ENCODE data around the gene RUNX1.
A peak's percentile ranks its signal among the peaks of the same experiment; 100 is the strongest.

RUNX1 gene

DNA sequence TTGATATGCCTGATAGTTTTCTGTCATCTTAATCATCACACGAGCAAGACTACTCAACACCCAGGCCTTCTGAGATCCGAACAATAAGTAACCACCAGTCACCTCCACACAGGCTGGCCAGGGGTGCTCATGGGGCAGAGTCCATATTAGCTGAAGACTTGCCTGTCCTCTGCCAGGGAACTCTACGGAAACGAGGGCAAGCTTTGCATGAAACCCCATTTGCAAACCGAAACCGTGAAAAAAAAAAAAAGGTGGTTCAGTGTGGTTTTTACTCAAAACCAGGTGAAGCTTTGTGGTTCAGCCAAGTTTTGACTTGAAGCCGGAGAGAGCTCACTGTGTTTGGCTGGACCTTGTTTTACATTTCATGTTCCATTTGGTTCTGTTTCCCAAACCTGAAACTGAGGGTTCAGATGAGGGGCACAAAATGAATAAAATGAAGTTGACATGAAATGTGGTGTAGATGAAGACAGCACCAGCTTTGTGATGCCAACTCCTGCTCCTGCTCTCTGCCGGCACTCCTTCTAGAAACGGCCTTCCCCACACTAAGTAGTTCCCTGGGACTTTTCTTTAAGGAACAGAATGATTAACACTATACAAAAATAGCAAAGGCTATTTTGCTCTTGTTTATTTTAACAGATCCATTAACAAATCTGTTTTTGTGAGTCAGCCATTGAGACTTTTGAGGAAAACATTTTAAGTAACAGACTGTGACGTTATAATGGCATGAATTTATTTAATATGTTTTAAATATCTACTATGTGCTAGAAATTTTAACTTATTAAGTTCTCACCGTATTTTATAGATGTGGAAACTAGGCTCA, 74.7 kb downstream of the RUNX1 start:
- TF ChIP-seq CTCF (IDR thresholded peaks at IDR 0.05; ENCODE audit: insufficient read depth, low read length, poor library complexity, severe bottlenecking): no peak
- peak; percentile 68 for DNase-seq (ENCODE audit: extremely low read depth, insufficient read length)

GRCh38 chr21:34973685-34974084, 75.4 kb downstream of the RUNX1 start:
- Histone ChIP-seq H3K4me3 (replicated peaks; ENCODE audit: low read depth, low read length) (no peak overlapping the region), H3K27me3 (replicated peaks; ENCODE audit: control insufficient read depth, insufficient read depth, low read length) (no peaks in the 10 kb centered on the region), H3K36me3 (ENCODE audit: control insufficient read depth, insufficient read depth, low read length) (no peaks in the 10 kb centered on the region)
- no peak for TF ChIP-seq CTCF (IDR thresholded peaks at IDR 0.05; ENCODE audit: insufficient read depth, low read length, poor library complexity, severe bottlenecking)
- no peak for DNase-seq (ENCODE audit: extremely low read depth, insufficient read length)

More for the DNA sequence above, 74.7 kb downstream of the RUNX1 start:
- Histone ChIP-seq H3K36me3 (ENCODE audit: control insufficient read depth, insufficient read depth, low read length) (no peaks in the 10 kb centered on the region), H3K4me3 (replicated peaks; ENCODE audit: low read depth, low read length) (no peak overlapping the region), H3K27me3 (replicated peaks; ENCODE audit: control insufficient read depth, insufficient read depth, low read length) (no peaks in the 10 kb centered on the region)

DNA sequence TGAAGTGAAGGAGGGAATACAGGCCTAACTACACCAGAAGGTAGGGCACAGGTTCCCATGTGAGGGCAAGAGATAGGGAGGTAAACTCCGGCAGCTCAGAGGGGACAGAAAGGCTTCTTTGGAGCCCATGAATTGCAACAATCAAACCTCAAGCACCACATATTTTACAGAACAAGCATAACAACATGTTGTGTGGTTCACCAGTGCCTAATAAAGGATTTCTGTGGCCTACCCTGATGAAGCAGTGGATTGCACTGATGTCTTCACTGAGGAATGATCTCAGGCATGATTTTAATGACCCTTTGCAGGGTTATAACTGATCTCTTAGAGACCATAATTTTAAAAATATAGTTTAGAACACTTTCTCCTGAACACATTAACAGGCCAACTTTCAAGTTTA, 77.4 kb downstream of the RUNX1 start:
- no peak for TF ChIP-seq CTCF (IDR thresholded peaks at IDR 0.05; ENCODE audit: insufficient read depth, low read length, poor library complexity, severe bottlenecking)
- no peak for DNase-seq (ENCODE audit: extremely low read depth, insufficient read length)
- Histone ChIP-seq H3K27me3 (replicated peaks; ENCODE audit: control insufficient read depth, insufficient read depth, low read length) (no peaks in the 10 kb centered on the region), H3K36me3 (ENCODE audit: control insufficient read depth, insufficient read depth, low read length) (no peaks in the 10 kb centered on the region), H3K4me3 (replicated peaks; ENCODE audit: low read depth, low read length) (no peak overlapping the region)

- Histone ChIP-seq H3K36me3 (ENCODE audit: control insufficient read depth, insufficient read depth, low read length) (no peaks in the 10 kb centered on the region), H3K4me3 (replicated peaks; ENCODE audit: low read depth, low read length) (no peak overlapping the region), H3K27me3 (replicated peaks; ENCODE audit: control insufficient read depth, insufficient read depth, low read length) (no peaks in the 10 kb centered on the region)
- no peak for TF ChIP-seq CTCF (IDR thresholded peaks at IDR 0.05; ENCODE audit: insufficient read depth, low read length, poor library complexity, severe bottlenecking)
- DNase-seq (ENCODE audit: extremely low read depth, insufficient read length): no peak
These were observed 78.5 kb downstream of the RUNX1 start for GRCh38 chr21:34970566-34970965.

DNA sequence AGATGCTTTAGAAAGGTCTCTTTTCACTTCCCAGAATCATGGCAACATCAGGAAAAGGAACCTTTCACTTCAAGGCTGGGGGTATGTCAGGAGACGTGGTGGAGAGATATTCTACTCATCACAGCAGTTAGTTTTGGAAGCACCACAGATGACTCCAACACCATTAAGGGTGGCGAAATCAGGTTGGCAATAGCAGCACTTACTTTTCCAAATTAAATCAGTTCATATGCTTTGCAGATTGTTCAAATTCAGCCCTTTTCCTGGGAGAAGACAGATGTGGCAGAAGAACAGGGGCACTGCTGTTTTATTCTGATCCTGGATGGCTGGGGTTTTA, 79.0 kb downstream of the RUNX1 start:
- Histone ChIP-seq H3K36me3 (ENCODE audit: control insufficient read depth, insufficient read depth, low read length) (no peaks in the 10 kb centered on the region), H3K4me3 (replicated peaks; ENCODE audit: low read depth, low read length) (no peak overlapping the region), H3K27me3 (replicated peaks; ENCODE audit: control insufficient read depth, insufficient read depth, low read length) (no peaks in the 10 kb centered on the region)
- TF ChIP-seq CTCF (IDR thresholded peaks at IDR 0.05; ENCODE audit: insufficient read depth, low read length, poor library complexity, severe bottlenecking): no peak
- DNase-seq (ENCODE audit: extremely low read depth, insufficient read length): no peak
